SK-N-SH (cell line): ENCODE measurements around the gene EPHA6. TPM values are rescaled to one million over a fixed set of nuclear protein-coding genes. Genes with fewer than 3 reads are reported as not detected.

Source experiments
- CTCF ChIA-PET: fragments of 300-600, 350-600 bp; formaldehyde crosslinking; extraction: SDS; loops from one replicate; lab custom pipeline; 2021; lab: Yijun Ruan, JAX
- POLR2A ChIA-PET: fragments of 350-600 bp; sonication (Branson Sonifier 250); formaldehyde crosslinking; extraction: SDS; loops from one replicate; lab custom pipeline; 2020; ENCODE audit warnings: antibody characterized with exemption, inconsistent platforms; lab: Yijun Ruan, JAX
- DNase-seq: peaks from one replicate; pipeline ENCODE4 v3.0.0; 2012
- H2AFZ ChIP-seq: fragments of 200-600 bp; sonication (generic); 2 replicates; pipeline ENCODE4 v1.8.1; 2016; ENCODE audit warnings: antibody characterized with exemption, mild to moderate bottlenecking, low read depth
- H3F3A ChIP-seq: fragments of 200-600 bp; sonication (generic); replicated peaks from 2 replicates; pipeline ENCODE3; 2016; ENCODE audit warnings: antibody characterized with exemption, mild to moderate bottlenecking; ENCODE audit not compliant: insufficient read depth
- H3K27ac ChIP-seq, 2 experiments: fragments of 200-500 bp in 1 of 2; fragments of 200-600 bp in 1 of 2; sonication (Bioruptor generic) in 1 of 2; sonication (generic), shearing (Covaris generic) in 1 of 2; 2 replicates each; pipeline versions ENCODE4 v1.5.1 to v1.6.1; 2014 to 2016; ENCODE audit warnings: low read depth in 2 of 2, inconsistent platforms in 1 of 2, low read length in 1 of 2, mild to moderate bottlenecking in 1 of 2, mixed read lengths in 1 of 2
- H3K27me3 ChIP-seq: fragments of 200-600 bp; sonication (generic), shearing (Covaris generic); 2 replicates; pipeline ENCODE4 v1.6.1; 2016; ENCODE audit warnings: mixed run types; ENCODE audit not compliant: insufficient read depth
- H3K36me3 ChIP-seq, 2 experiments: fragments of 200-500 bp in 1 of 2; fragments of 200-600 bp in 1 of 2; sonication (Bioruptor generic) in 1 of 2; sonication (generic) in 1 of 2; replicated peaks in 1 of 2; 2 replicates each; pipeline versions ENCODE3 to v1.5.1; 2014 to 2016; ENCODE audit warnings: low read length in 1 of 2, mild to moderate bottlenecking in 1 of 2; ENCODE audit not compliant: insufficient read depth in 2 of 2, control insufficient read depth in 1 of 2
- H3K4me1 ChIP-seq, 2 experiments: fragments of 200-500 bp in 1 of 2; fragments of 200-600 bp in 1 of 2; sonication (Bioruptor generic) in 1 of 2; sonication (generic), shearing (Covaris generic) in 1 of 2; 2 replicates each; pipeline versions ENCODE4 v1.5.1 to v1.6.1; 2014 to 2016; ENCODE audit warnings: low read depth in 1 of 2, low read length in 1 of 2, mixed run types in 1 of 2; ENCODE audit not compliant: insufficient read depth in 2 of 2, control insufficient read depth in 1 of 2
- H3K4me2 ChIP-seq: fragments of 200-600 bp; sonication (generic), shearing (Covaris generic); 2 replicates; pipeline ENCODE4 v1.6.1; 2017; ENCODE audit warnings: mixed run types
- H3K4me3 ChIP-seq, 2 experiments: fragments of 200-500 bp in 1 of 2; fragments of 200-600 bp in 1 of 2; sonication (Bioruptor generic) in 1 of 2; sonication (generic), shearing (Covaris generic) in 1 of 2; 2 replicates each; pipeline versions ENCODE4 v1.5.1 to v1.8.1; 2014 to 2016; ENCODE audit warnings: low read depth in 2 of 2, inconsistent platforms in 1 of 2, low read length in 1 of 2, mild to moderate bottlenecking in 1 of 2, mixed read lengths in 1 of 2, moderate library complexity in 1 of 2
- H3K79me2 ChIP-seq: fragments of 200-600 bp; sonication (generic); 2 replicates; pipeline ENCODE4 v1.8.1; 2017; ENCODE audit warnings: mild to moderate bottlenecking; ENCODE audit not compliant: insufficient read depth
- H3K9ac ChIP-seq: fragments of 200-600 bp; sonication (generic); 2 replicates; pipeline ENCODE4 v1.6.1; 2017; ENCODE audit warnings: mixed run types
- H3K9me2 ChIP-seq: fragments of 200-600 bp; sonication (generic); 2 replicates; pipeline ENCODE4 v1.6.1; 2017; ENCODE audit warnings: mixed run types
- H3K9me3 ChIP-seq: fragments of 200-600 bp; sonication (generic); 2 replicates; pipeline ENCODE4 v1.6.1; 2017; ENCODE audit warnings: mixed run types, mild to moderate bottlenecking, moderate library complexity
- H4K20me1 ChIP-seq: fragments of 200-600 bp; sonication (generic); 2 replicates; pipeline ENCODE4 v1.6.1; 2017; ENCODE audit warnings: mild to moderate bottlenecking, mixed run types; ENCODE audit not compliant: insufficient read depth
- ELF1 ChIP-seq: IDR thresholded peaks from 2 replicates; pipeline ENCODE4 v1.4.0; 2012
- EP300 ChIP-seq, 2 experiments: IDR thresholded peaks; 2 replicates each; pipeline versions ENCODE4 v1.4.0 to v1.6.1; 2012; ENCODE audit warnings: borderline replicate concordance in 1 of 2, low read depth in 1 of 2, low read length in 1 of 2
- EZH2phosphoT487 ChIP-seq: fragments of 200-600 bp; sonication (generic); IDR thresholded peaks from 2 replicates; pipeline ENCODE4 v1.6.1; 2017; ENCODE audit warnings: low read depth, mixed run types, mild to moderate bottlenecking, antibody characterized with exemption, moderate library complexity, borderline replicate concordance
- FOXJ3 ChIP-seq: sonication (generic); formaldehyde crosslinking; IDR thresholded peaks from 2 replicates; pipeline ENCODE4 v1.5.1; 2020; ENCODE audit warnings: mild to moderate bottlenecking, missing genetic modification reagents
- FOXM1 ChIP-seq: IDR thresholded peaks from 2 replicates; pipeline ENCODE4 v1.4.0; 2012; ENCODE audit warnings: low read depth, mild to moderate bottlenecking
- GABPA ChIP-seq: IDR thresholded peaks from 2 replicates; pipeline ENCODE4 v1.4.0; 2012; ENCODE audit warnings: low read depth, mild to moderate bottlenecking
- GATA2 ChIP-seq: sonication (generic); formaldehyde crosslinking; IDR thresholded peaks from 2 replicates; pipeline ENCODE4 v1.5.0; 2020; ENCODE audit warnings: mild to moderate bottlenecking, missing genetic modification reagents
- MXI1 ChIP-seq: IDR thresholded peaks from 2 replicates; pipeline ENCODE4 v1.6.1; 2012; ENCODE audit warnings: mild to moderate bottlenecking, low read depth, low read length, improper control_type of control experiment
- NFIC ChIP-seq: IDR thresholded peaks from 2 replicates; pipeline ENCODE4 v1.4.0; 2012; ENCODE audit warnings: borderline replicate concordance
- NRF1 ChIP-seq: IDR thresholded peaks from 2 replicates; pipeline ENCODE4 v1.6.1; 2012; ENCODE audit warnings: low read depth, mild to moderate bottlenecking, low read length
- RCOR1 ChIP-seq: fragments of 150-350 bp; IDR thresholded peaks from 2 replicates; pipeline ENCODE4 v1.6.1; 2017; ENCODE audit warnings: antibody characterized with exemption, low read length
- RFX5 ChIP-seq: IDR thresholded peaks from 2 replicates; pipeline ENCODE4 v1.6.1; 2012; ENCODE audit warnings: mild to moderate bottlenecking, improper control_type of control experiment, low read length
- SIN3A ChIP-seq: IDR thresholded peaks from 2 replicates; pipeline ENCODE4 v1.6.1; 2012; ENCODE audit warnings: low read depth, mild to moderate bottlenecking, low read length, moderate library complexity, borderline replicate concordance
- SMC3 ChIP-seq: IDR thresholded peaks from 2 replicates; pipeline ENCODE4 v1.6.1; 2012; ENCODE audit warnings: low read depth, low read length, improper control_type of control experiment
- TCF12 ChIP-seq: IDR thresholded peaks from 2 replicates; pipeline ENCODE4 v1.4.0; 2012
- TEAD4 ChIP-seq: IDR thresholded peaks from 2 replicates; pipeline ENCODE4 v1.4.0; 2012; ENCODE audit warnings: mild to moderate bottlenecking, borderline replicate concordance; ENCODE audit not compliant: insufficient read depth
- YY1 ChIP-seq: IDR thresholded peaks from 2 replicates; pipeline ENCODE4 v1.4.0; 2012; ENCODE audit warnings: low read depth, mild to moderate bottlenecking
- WGBS: methylation state at CpG from one replicate; pipeline ENCODE4 v1.1.6; 2017; ENCODE audit warnings: low lambda C conversion rate; 5-methylcytosine and 5-hydroxymethylcytosine counted together
- polyA plus RNA-seq, 3 experiments: library from polyadenylated mRNA; depleted of rRNA; stranded (reverse); fragments of >200 nt; gene quantifications; 2 replicates each; pipeline ENCODE4 v1.2.3, GENCODE V29; 2012
- TF ChIP-seq, protein P1 (sequence below): IDR thresholded peaks from 2 replicates; pipeline ENCODE4 v1.4.0; 2012; ENCODE audit warnings: low read depth
- TF ChIP-seq, protein P2 (sequence below): fragments of 150-350 bp; IDR thresholded peaks from 2 replicates; pipeline ENCODE4 v1.6.1; 2017; ENCODE audit warnings: antibody characterized with exemption, low read length, low read depth, borderline replicate concordance
- TF ChIP-seq, protein P3 (sequence below): fragments of 200-600 bp; sonication (generic); IDR thresholded peaks from 2 replicates; pipeline ENCODE4 v1.6.1; 2017; ENCODE audit warnings: antibody characterized with exemption, mild to moderate bottlenecking, moderate library complexity

The EPHA6 gene
- polyA plus RNA-seq, 1 of the 3 experiments (the other 2 are of a cell fraction), result not detected

DNA sequence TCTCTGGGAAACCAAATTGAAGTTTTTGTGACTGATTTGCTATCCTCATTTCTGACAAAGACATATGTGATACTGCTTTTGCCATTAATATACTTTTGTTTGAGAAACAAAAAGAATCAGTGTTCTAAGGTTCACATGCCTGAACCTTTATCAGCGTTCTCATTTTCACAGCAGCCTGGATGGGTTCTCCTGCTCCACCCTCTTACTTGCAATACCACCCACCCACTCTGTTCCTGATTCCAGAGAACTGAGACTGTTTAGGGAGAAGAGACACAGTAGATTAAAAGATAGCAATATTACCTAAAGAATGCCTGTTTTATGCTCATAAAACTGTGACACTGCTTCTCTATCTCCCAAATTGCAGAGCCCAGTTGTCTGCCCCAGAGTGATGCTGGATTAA lies 924.4 kb downstream of the EPHA6 start:
- no peak for TF ChIP-seq GABPA
- no peak overlapping the region for H3K4me3 ChIP-seq
- WGBS, result 43% methylated on average over 1 of the region's 1 CpG
- DNase-seq, result no peak
- no peaks in the 10 kb centered on the region for H3K79me2 ChIP-seq
- no peaks in the 10 kb centered on the region for H3K36me3 ChIP-seq
- H3K27ac ChIP-seq, result no peak overlapping the region; a peak in 1 of 4 replicates
- no peak overlapping the region for H3K4me2 ChIP-seq
- no peak overlapping the region for H3K9ac ChIP-seq
- ChIA-PET CTCF (interaction anchor here (4.1 kb wide), 1 partner anchor 20 kb away, joined by 22 read pairs; no protein-coding TSS in a partner anchor), POLR2A (no interaction called here)
- peaks cover 0 to 2% of the 10 kb centered on the region in 2 experiments; a peak in 2 of 4 replicates for H3K4me1 ChIP-seq
- H3K27me3 ChIP-seq, result no peaks in the 10 kb centered on the region
- no peaks in the 10 kb centered on the region for H3F3A ChIP-seq
- no peaks in the 10 kb centered on the region for H3K9me3 ChIP-seq
- H2AFZ ChIP-seq, result no peak overlapping the region
- no peaks in the 10 kb centered on the region for H4K20me1 ChIP-seq
- H3K9me2 ChIP-seq, result no peaks in the 10 kb centered on the region

DNA sequence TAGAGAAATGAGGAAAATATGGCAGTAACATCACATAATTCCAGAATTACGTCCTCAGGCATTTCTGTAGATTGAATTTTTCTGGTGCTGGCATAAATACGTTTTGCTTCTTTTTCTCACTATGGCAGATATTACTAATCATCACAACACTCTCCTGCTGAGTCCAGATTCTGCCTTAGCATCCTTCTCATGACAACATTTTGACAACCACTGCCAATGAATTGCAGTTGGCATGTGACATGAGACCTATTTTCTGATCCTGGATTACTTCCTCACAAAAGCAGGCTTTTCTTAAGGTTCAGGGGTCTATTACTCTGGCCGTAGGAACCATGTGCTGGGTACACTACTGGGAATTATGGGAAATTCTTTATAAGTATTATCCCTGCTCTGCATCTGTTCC lies 927.6 kb downstream of the EPHA6 start:
- Histone ChIP-seq H3F3A (no peaks in the 10 kb centered on the region), H3K36me3 (no peaks in the 10 kb centered on the region), H3K79me2 (no peaks in the 10 kb centered on the region), H3K9ac (no peak overlapping the region), H3K9me2 (no peaks in the 10 kb centered on the region), H2AFZ (no peak overlapping the region), H3K4me3 (no peak overlapping the region), H4K20me1 (no peaks in the 10 kb centered on the region), H3K4me2 (no peak overlapping the region), H3K9me3 (no peaks in the 10 kb centered on the region), H3K27me3 (no peaks in the 10 kb centered on the region), H3K4me1 (no peaks in the 10 kb centered on the region; a peak in 1 of 4 replicates), H3K27ac (no peak overlapping the region)
- CTCF ChIA-PET, result no interaction called here
- WGBS, result 21% methylated on average over 3 of the region's 3 CpGs
- POLR2A ChIA-PET, result no interaction called here
- no peak for DNase-seq
- no peak for TF ChIP-seq RFX5
- TF ChIP-seq ELF1, result no peak
- TF ChIP-seq GABPA, result no peak
- no peak for TF ChIP-seq NRF1
- TF ChIP-seq, protein P1, sequence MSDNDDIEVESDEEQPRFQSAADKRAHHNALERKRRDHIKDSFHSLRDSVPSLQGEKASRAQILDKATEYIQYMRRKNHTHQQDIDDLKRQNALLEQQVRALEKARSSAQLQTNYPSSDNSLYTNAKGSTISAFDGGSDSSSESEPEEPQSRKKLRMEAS, result no peak
- no peak for TF ChIP-seq EZH2phosphoT487
- TF ChIP-seq, protein P2, sequence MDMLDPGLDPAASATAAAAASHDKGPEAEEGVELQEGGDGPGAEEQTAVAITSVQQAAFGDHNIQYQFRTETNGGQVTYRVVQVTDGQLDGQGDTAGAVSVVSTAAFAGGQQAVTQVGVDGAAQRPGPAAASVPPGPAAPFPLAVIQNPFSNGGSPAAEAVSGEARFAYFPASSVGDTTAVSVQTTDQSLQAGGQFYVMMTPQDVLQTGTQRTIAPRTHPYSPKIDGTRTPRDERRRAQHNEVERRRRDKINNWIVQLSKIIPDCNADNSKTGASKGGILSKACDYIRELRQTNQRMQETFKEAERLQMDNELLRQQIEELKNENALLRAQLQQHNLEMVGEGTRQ, result no peak
- no peak for TF ChIP-seq RCOR1
- no peak for TF ChIP-seq GATA2 (CRISPR knock-in tag)
- TF ChIP-seq FOXM1, result no peak

DNA sequence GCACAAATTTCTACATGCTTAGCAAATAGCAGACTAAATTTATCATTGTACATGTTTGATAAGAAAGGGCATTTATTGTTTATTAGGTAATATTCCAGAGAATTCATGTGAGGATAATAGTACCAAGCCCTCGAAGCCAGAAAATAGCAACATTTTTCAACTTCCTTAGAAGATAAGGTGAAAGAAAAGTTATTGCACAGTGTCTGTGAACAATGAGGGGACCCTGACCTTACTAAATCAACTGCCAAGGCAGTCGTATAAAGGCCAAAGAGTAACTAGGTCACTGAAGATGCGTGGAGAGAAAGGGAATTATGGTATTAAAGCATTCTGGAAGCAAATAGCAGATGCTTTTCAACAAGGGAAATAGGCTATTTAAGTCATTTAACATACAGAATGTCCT lies 929.9 kb downstream of the EPHA6 start:
- Histone ChIP-seq H3K79me2 (no peaks in the 10 kb centered on the region), H3F3A (no peaks in the 10 kb centered on the region), H3K9ac (no peak overlapping the region), H3K4me1 (no peaks in the 10 kb centered on the region), H2AFZ (no peak overlapping the region)
- POLR2A ChIA-PET, result no interaction called here
- TF ChIP-seq SMC3, result no peak
- TF ChIP-seq FOXJ3 (CRISPR knock-in tag), result no peak
- TF ChIP-seq TCF12, result no peak
- no peak for TF ChIP-seq SIN3A
- TF ChIP-seq NFIC, result no peak
- no peak for TF ChIP-seq MXI1
- no peak for TF ChIP-seq FOXM1
- TF ChIP-seq RFX5, result no peak
- no peak for TF ChIP-seq TEAD4
- no peak for TF ChIP-seq NRF1
- TF ChIP-seq EP300 (IDR thresholded peaks at IDR 0.05; ENCODE audit: borderline replicate concordance in 1 of 2, low read depth in 1 of 2, low read length in 1 of 2), result no peak
- TF ChIP-seq, protein P3, sequence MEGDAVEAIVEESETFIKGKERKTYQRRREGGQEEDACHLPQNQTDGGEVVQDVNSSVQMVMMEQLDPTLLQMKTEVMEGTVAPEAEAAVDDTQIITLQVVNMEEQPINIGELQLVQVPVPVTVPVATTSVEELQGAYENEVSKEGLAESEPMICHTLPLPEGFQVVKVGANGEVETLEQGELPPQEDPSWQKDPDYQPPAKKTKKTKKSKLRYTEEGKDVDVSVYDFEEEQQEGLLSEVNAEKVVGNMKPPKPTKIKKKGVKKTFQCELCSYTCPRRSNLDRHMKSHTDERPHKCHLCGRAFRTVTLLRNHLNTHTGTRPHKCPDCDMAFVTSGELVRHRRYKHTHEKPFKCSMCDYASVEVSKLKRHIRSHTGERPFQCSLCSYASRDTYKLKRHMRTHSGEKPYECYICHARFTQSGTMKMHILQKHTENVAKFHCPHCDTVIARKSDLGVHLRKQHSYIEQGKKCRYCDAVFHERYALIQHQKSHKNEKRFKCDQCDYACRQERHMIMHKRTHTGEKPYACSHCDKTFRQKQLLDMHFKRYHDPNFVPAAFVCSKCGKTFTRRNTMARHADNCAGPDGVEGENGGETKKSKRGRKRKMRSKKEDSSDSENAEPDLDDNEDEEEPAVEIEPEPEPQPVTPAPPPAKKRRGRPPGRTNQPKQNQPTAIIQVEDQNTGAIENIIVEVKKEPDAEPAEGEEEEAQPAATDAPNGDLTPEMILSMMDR, result no peak
- TF ChIP-seq EZH2phosphoT487, result no peak
- no peak for TF ChIP-seq YY1
- no peak for TF ChIP-seq GATA2 (CRISPR knock-in tag)
- TF ChIP-seq, all 33 proteins: peak for 0
- Histone ChIP-seq H3K9me3 (no peaks in the 10 kb centered on the region), H3K9me2 (no peaks in the 10 kb centered on the region), H4K20me1 (no peaks in the 10 kb centered on the region), H3K27ac (no peak overlapping the region), H3K27me3 (no peaks in the 10 kb centered on the region), H3K4me2 (no peak overlapping the region), H3K4me3 (no peak overlapping the region), H3K36me3 (no peaks in the 10 kb centered on the region)
- no peak for DNase-seq
- WGBS, result 19% methylated on average over 3 of the region's 3 CpGs
- CTCF ChIA-PET, result no interaction called here
